Body of pancreas (tissue), 4 donors: ENCODE measurements around the gene S100A2.

Experiments
- POLR2A ChIP-seq, 3 donors: fragments of 450-650 bp; IDR thresholded peaks; one replicate each; pipeline ENCODE4 v1.6.1; 2016; ENCODE audit warnings: antibody characterized with exemption in 3 of 3, mild to moderate bottlenecking in 2 of 3
- TF ChIP-seq, protein P1 (sequence below), 7 experiments: fragments of 450-650 bp in 4 of 7; fragments of 200-600 bp in 3 of 7; sonication (generic) in 3 of 7; IDR thresholded peaks; one replicate each; pipeline ENCODE4 v1.5.1; 2016 to 2019; ENCODE audit warnings: antibody characterized with exemption in 7 of 7

DNA sequence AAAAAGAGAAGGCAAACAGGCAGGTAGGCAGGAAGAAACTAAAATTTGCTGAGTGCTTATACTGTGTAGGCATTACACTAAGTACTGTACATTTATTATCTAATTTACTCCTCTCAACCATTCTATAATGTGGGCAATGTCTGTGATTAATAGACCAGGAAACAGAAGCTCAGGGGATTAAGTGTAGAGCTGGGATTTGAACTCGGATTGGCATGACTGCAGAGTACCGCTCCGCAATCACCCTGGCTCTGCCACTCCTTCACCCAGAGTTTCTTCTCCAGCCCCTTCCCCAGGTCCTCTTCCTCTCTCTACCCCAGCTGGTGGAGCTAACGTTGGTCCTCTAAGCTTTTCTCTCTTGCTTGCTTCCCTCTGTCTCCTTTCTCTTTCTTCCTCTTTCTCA lies 11.5 kb upstream of the S100A2 start:
- TF ChIP-seq, protein P1, sequence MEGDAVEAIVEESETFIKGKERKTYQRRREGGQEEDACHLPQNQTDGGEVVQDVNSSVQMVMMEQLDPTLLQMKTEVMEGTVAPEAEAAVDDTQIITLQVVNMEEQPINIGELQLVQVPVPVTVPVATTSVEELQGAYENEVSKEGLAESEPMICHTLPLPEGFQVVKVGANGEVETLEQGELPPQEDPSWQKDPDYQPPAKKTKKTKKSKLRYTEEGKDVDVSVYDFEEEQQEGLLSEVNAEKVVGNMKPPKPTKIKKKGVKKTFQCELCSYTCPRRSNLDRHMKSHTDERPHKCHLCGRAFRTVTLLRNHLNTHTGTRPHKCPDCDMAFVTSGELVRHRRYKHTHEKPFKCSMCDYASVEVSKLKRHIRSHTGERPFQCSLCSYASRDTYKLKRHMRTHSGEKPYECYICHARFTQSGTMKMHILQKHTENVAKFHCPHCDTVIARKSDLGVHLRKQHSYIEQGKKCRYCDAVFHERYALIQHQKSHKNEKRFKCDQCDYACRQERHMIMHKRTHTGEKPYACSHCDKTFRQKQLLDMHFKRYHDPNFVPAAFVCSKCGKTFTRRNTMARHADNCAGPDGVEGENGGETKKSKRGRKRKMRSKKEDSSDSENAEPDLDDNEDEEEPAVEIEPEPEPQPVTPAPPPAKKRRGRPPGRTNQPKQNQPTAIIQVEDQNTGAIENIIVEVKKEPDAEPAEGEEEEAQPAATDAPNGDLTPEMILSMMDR (IDR thresholded peaks at IDR 0.05), result no peak
- no peak for TF ChIP-seq POLR2A (IDR thresholded peaks at IDR 0.05)
